NCI-H2196 (cell line): ENCODE results near the gene PPP4R3C.
"Not testable (repeated sequence)": the region's sequence is repeated elsewhere in the genome, so short reads cannot be mapped to it uniquely, and the experiment has no call there.

Experiments
- DNase-seq: peaks from one replicate; lab custom pipeline; 2025; ENCODE audit not compliant: unreplicated experiment; lab: John Stamatoyannopoulos, UW

Gene PPP4R3C

DNA sequence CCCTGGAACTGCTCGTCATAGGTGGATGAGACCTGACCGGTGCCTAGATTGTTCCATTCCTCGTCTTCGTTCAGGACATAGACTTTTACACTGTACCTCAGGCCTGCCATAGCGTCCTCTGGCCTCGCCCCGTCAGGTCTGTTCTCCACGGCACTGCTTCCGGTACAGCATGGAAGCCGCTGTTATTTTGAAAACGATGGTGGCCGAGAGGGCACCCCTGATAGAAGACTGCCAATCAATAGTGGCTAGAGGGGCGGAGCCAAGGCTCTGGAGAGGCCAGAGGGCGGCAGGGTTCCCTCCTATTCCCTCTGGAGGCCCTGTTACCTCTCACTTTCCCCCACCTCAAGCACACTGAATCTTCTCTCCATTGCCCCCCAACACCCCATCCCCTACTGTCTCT lies at the start of gene PPP4R3C:
Gene PPP4R3C (minus strand): TSS at position 155 of the 400 bp plus-strand sequence. CDS start 45 bp downstream, at position 110.
- DNase-seq: no peak

DNA sequence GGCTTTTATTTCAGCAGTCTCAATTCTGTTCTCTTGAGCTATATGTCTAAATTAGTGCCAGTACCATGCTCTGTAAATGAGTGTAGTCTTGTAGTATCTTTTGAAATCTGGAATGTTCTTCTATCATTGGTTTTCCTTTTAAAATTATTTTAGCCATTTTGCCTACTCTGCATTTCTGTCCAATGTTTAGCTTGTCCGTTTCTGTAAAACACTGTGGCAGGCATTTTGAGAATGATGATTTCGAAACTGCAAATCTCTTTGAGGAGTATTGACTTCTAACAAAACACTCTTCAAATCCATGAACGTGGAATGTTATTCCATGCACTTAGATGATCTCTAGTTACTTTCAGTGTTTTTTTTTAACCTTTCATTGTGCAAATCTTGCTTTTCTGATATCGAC lies 28.3 kb upstream of the PPP4R3C start:
- no peak for DNase-seq

GRCh38 chrX:27466051-27466450 lies 2.9 kb upstream of the PPP4R3C start:
- DNase-seq: no peak

DNA sequence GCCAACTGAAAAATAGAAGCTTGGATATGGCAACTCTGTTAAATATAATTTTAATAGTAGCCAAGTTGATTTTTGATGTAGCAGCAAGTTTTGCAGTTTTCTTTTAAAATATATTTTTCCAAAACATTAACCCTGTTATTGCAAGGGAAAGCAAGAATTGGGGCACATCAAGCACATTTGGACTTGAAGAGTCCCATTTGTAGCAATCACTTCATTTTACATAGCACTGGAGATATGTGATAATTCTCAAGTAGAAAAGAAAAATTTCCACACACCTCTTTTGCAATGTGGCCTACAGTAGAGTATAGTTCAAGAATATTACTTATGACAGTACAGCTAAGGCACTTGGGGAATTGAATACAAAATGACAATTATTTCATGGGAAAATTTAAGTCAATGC lies 1.9 kb upstream of the PPP4R3C start:
- no peak for DNase-seq

DNA sequence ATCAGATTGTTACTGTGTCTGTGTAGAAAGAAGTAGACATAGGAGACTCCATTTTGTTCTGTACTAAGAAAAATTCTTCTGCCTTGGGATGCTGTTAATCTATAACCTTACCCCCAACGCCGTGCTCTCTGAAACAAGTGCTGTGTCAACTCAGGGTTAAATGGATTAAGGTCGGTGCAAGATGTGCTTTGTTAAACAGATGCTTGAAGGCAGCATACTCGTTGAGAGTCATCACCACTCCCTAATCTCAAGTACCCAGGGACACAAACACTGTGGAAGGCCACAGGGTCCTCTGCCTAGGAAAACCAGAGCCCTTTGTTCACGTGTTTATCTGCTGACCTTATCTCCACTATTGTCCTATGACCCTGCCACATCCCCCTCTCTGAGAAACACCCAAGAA lies 4.0 kb downstream of the PPP4R3C start:
- DNase-seq: not testable (repeated sequence)

- DNase-seq: not testable (repeated sequence)
These were observed 4.6 kb downstream of the PPP4R3C start for GRCh38 chrX:27458544-27458943.

- DNase-seq: no peak
These were observed 11.8 kb downstream of the PPP4R3C start for GRCh38 chrX:27451324-27451723.

DNA sequence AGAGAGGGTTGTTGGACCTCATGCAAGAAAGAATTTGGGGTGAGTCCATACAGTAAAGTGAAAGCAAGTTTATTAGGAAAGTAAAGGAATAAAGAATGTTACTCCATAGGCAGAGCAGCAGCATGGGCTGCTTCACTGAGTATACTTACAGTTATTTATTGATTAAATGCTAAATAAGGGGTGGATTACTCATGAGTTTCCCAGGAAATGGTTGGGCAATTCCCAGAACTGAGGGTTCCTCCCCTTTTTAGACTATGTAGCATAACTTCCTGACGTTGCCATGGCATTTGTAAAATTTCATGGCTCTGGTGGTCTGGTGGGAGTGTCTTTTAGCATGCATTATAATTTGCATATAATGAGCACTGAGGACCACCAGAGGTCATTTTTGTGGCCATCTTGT lies 16.7 kb downstream of the PPP4R3C start:
- DNase-seq: no peak

- DNase-seq: no peak
These were observed 17.7 kb downstream of the PPP4R3C start for GRCh38 chrX:27445438-27445837.

GRCh38 chrX:27444093-27444908 lies 18.8 kb downstream of the PPP4R3C start:
- DNase-seq: no peak

GRCh38 chrX:27442392-27442791 lies 20.7 kb downstream of the PPP4R3C start:
- not testable (repeated sequence) for DNase-seq

DNA sequence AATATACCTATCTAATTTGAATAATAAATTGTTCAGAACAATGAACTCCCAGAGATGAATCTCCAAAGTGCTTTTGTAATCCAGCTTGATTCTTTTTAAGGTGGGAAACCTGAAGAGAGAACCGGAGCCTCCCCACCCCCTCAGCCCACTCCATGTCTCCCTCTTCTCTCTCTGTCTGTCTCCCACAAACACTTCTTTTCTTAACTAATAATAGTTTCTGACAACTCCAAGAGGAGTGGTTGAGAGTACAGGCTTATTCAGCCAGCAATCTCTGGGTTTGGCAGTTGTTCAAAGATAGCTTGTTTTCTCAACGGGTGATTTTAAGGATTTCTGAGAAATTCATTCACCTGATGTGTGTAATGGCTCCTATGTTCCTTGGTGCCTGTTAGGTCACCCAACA lies 23.4 kb downstream of the PPP4R3C start:
- no peak for DNase-seq

DNA sequence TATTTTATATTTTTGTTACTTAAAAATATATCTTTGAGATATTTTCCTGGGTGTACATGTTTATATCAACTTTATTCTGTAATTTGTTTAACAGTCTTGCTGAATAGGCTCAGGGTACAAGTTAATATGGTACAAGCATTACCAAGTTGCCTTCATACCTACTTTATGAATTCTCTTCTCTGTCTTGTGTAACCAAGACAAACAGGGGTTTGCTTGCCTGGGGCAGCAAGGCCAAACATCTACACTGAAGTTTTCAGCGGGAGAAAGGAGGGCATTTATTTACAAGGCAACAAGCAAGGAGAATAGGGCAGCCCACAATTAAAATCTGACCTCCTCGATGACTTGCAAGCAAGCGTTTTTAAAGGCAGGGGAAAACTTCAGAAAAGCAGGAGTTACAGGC lies 24.2 kb downstream of the PPP4R3C start:
- no peak for DNase-seq

- no peak for DNase-seq
These were observed 28.1 kb downstream of the PPP4R3C start for GRCh38 chrX:27435031-27435430.
